Measurements from ENCODE around the gene CDIPT. TPM values are rescaled to one million over a fixed set of nuclear protein-coding genes. Genes with fewer than 3 reads are reported as not detected.
A peak's percentile ranks its signal among the peaks of the same experiment; 100 is the strongest.

CDIPT gene
- total RNA-seq, 2 donors from 2014 or later, result 135 to 138 TPM

- Histone ChIP-seq H3K27me3 (no peaks in the 10 kb centered on the region), H3K27ac (peak overlapping the region; percentile 94), H3K4me1 (peaks cover 0 to 74% of the 10 kb centered on the region in 2 donors), H3K9me3 (no peaks in the 10 kb centered on the region), H3K36me3 (peaks cover 10% of the 10 kb centered on the region), H3K4me3 (peak overlapping the region; percentile 65 to 84)
- no peak for TF ChIP-seq CTCF (IDR thresholded peaks at IDR 0.05)
- DNase-seq (ENCODE audit: low spot score), result peak; percentile 77
Measured at GRCh38 chr16:29816694-29817441, 46.2 kb downstream of the CDIPT start.

DNA sequence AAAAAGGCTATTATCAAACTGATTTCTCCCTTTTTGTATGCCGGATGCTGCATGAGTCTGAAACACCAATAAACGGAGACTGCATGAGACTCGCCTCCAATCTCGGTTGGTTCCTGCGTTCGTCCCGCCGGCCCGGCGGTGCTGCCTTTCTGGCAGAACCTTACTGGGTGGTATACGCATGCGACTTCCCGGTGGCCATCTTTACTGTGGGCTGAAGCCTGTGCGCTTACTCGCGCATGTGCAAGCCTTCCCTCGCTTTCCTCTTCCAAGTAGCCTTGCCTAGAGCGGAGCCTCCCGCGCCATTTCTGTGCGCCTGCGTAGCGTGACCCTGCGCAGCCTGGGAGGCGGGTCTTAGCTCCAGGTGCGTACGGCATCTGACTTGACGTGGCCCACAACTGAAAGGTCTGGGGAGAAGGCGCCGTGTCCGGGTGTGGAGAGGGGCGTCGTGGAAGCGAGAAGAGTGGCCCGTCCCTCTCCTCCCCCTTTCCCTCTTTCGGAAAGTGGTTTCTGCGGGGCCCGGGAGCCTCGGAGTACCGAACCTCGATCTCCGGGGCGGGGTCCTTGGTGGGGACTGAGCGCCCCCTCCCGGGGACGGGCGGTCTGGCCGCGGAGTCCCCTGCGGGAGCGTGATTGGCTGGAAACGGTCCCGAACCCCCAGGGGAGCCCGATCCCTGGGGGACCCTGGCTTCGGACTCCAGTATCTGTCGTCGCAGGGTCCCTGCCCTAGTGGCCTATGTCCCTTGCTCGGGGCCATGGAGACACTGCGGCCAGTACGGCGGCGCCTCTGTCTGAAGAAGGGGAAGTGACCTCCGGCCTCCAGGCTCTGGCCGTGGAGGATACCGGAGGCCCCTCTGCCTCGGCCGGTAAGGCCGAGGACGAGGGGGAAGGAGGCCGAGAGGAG is 47.0 kb downstream of the CDIPT start, which contains the start of gene PAGR1:
Gene PAGR1 (plus strand): TSS at position 360 of the 901 bp plus-strand sequence. CDS start 374 bp downstream, at position 734.
- Histone ChIP-seq H3K27me3 (no peaks in the 10 kb centered on the region), H3K4me3 (peak within 1 kb of the TSS; percentile 65 to 84), H3K4me1 (peaks cover 0 to 71% of the 10 kb centered on the region in 2 donors), H3K27ac (peak within 1 kb of the TSS; percentile 94), H3K9me3 (no peaks in the 10 kb centered on the region), H3K36me3 (peaks cover 10% of the 10 kb centered on the region)
- DNase-seq (ENCODE audit: low spot score), result peak; percentile 99
- peak; percentile 81 to 96 for TF ChIP-seq CTCF (IDR thresholded peaks at IDR 0.05)

DNA sequence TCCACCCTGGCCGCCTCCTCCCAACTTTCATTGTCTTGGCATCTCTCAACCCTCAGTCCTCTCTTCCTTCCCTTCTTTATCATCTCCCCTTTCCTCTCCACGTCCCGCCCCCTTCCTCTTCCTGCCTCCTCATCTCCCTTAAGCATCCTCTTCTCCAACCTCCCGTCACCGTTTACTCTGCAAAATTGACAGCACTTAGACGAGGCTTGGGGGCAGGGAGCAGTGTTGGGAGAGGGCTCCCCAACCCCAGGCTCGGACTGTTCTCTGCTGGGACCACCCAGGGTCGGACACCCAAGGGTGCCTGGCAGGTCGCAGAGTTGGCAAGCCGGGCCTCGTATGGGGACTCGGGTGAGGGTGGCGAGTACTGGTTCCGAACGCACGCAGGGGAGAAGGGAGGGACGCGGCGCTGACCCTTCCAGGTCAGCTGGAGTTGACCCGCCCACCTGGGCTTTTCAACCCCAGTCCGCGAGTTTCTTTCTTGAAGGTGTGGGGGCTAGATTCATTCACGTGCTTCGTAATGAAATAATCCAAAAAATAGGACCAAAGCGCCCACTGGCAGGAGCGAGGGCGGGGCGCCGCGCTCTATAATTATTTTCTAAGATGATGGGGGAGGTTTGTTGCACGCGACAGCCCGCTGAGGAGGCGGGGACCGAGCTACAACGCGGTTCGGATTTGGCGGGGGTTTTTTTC is 47.8 kb downstream of the CDIPT start:
- H3K27ac ChIP-seq, result peak overlapping the region; percentile 94
- H3K36me3 ChIP-seq, result peaks cover 10% of the 10 kb centered on the region
- TF ChIP-seq CTCF (IDR thresholded peaks at IDR 0.05), result no peak
- H3K9me3 ChIP-seq, result no peaks in the 10 kb centered on the region
- H3K27me3 ChIP-seq, result no peaks in the 10 kb centered on the region
- peak overlapping the region; percentile 65 to 84 for H3K4me3 ChIP-seq
- no peak for DNase-seq (ENCODE audit: low spot score)
- H3K4me1 ChIP-seq, result peaks cover 0 to 74% of the 10 kb centered on the region in 2 donors

DNA sequence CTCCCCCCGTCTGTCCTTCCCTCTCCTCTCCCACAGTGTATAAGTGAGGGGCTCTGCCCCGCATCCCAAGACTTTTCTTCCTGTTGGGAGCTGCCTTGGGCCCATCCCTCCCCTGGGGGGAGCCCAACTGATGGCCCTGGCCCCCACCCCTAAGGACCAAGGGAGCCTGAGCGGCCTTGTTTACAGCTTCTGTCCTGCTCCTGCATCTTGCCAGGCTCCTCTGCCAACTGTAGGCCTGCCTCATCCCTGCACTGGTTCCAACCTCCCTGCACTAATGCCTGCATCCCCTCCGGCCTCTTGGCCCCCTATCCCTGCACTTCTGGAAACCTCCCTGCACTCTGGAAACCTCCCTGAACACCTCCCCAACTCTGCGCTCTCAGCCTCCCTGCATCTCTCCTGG is 48.4 kb downstream of the CDIPT start:
- Histone ChIP-seq H3K9me3 (no peaks in the 10 kb centered on the region), H3K4me3 (no peak overlapping the region), H3K4me1 (peaks cover 0 to 74% of the 10 kb centered on the region in 2 donors), H3K27ac (peak overlapping the region in 1 of 2 donors; percentile 7), H3K27me3 (no peaks in the 10 kb centered on the region), H3K36me3 (peaks cover 12% of the 10 kb centered on the region)
- no peak for DNase-seq (ENCODE audit: low spot score)
- TF ChIP-seq CTCF (IDR thresholded peaks at IDR 0.05), result no peak
